HepG2 (cell line): ENCODE data around the gene ZMIZ2. TPM values are rescaled to one million over a fixed set of nuclear protein-coding genes. Genes with fewer than 3 reads are reported as not detected.

Experiments
- ATAC-seq: fragments of 200-7000 bp; cut with Tn5 transposase; 3 replicates; pipeline ENCODE4 v1.9.1; 2020; ENCODE audit warnings: mild to moderate bottlenecking, moderate library complexity
- BruUV-seq: library from RNA; stranded (reverse); fragments of 400-500 nt; replicated peaks from 2 replicates; lab custom pipeline; 2021; lab: Mats Ljungman, UMichigan
- CTCF ChIA-PET: fragments of 300-600 bp; formaldehyde crosslinking; extraction: SDS; loops from one replicate; lab custom pipeline; 2021; ENCODE audit warnings: low total read pairs, inconsistent platforms, low intra/inter-chr PET ratio; lab: Yijun Ruan, JAX
- POLR2A ChIA-PET: fragments of 350-600 bp; sonication (Branson Sonifier 250); formaldehyde crosslinking; loops from one replicate; lab custom pipeline; 2020; ENCODE audit warnings: antibody characterized with exemption, inconsistent platforms; lab: Yijun Ruan, JAX
- DNase-seq: peaks from one replicate; pipeline ENCODE4 v3.0.0-alpha.2; 2015; ENCODE audit warnings: low spot score
- FAIRE-seq: peaks from 3 replicates; lab custom pipeline; 2011; peaks lifted over from hg19 to GRCh38; lab: Jason Lieb, UNC
- H2AFZ ChIP-seq: one replicate; pipeline ENCODE4 v1.6.1; 2011; ENCODE audit warnings: low read length, inconsistent platforms
- H3K27ac ChIP-seq: fragments of 300-600 bp; 3 replicates; pipeline ENCODE4 v1.8.0; 2011; ENCODE audit warnings: mixed run types, mild to moderate bottlenecking, mixed read lengths, low read length, inconsistent platforms; ENCODE audit not compliant: insufficient read depth; ENCODE audit errors: extremely low read length
- H3K27me3 ChIP-seq, 2 experiments: fragments of 200-600 bp in 1 of 2; 2 replicates in 1 of 2; 3 replicates in 1 of 2; pipeline versions ENCODE4 v1.6.0 to v1.8.0; 2011; ENCODE audit warnings: low read length in 2 of 2, mild to moderate bottlenecking in 2 of 2, moderate library complexity in 2 of 2, inconsistent platforms in 1 of 2; ENCODE audit not compliant: insufficient read depth in 2 of 2, control insufficient read depth in 1 of 2
- H3K36me3 ChIP-seq, 2 experiments: fragments of 200-600 bp in 1 of 2; replicated peaks in 1 of 2; 2 replicates in 1 of 2; 3 replicates in 1 of 2; pipeline versions ENCODE4 v1.5.1 to v1.8.0; 2011; ENCODE audit warnings: low read length in 2 of 2, inconsistent platforms in 1 of 2; ENCODE audit not compliant: insufficient read depth in 2 of 2, control insufficient read depth in 1 of 2
- H3K4me1 ChIP-seq: 2 replicates; pipeline ENCODE4 v1.5.1; 2012; ENCODE audit warnings: low read length, inconsistent platforms; ENCODE audit not compliant: insufficient read depth
- H3K4me2 ChIP-seq: 2 replicates; pipeline ENCODE4 v1.6.0; 2011; ENCODE audit warnings: low read depth, low read length, inconsistent platforms
- H3K4me3 ChIP-seq, 3 experiments: fragments of 200-600 bp in 1 of 3; sonication (generic), shearing (Covaris generic) in 1 of 3; replicated peaks in 1 of 3; 2 replicates each; pipeline ENCODE4 v1.5.1; 2011 to 2016; ENCODE audit warnings: low read length in 3 of 3, inconsistent platforms in 2 of 3, low read depth in 2 of 3, mild to moderate bottlenecking in 2 of 3, control low read depth in 1 of 3, mixed read lengths in 1 of 3; ENCODE audit not compliant: insufficient read depth in 1 of 3
- H3K79me2 ChIP-seq: one replicate; pipeline ENCODE4 v1.6.1; 2011; ENCODE audit warnings: low read length, inconsistent platforms; ENCODE audit not compliant: insufficient read depth
- H3K9ac ChIP-seq: 2 replicates; pipeline ENCODE4 v1.6.0; 2011; ENCODE audit warnings: mild to moderate bottlenecking, low read depth, low read length, inconsistent platforms; ENCODE audit not compliant: insufficient read depth
- H3K9me3 ChIP-seq: 2 replicates; pipeline ENCODE4 v1.5.1; 2012; ENCODE audit warnings: mild to moderate bottlenecking, low read length
- H4K20me1 ChIP-seq: 2 replicates; pipeline ENCODE4 v1.6.0; 2011; ENCODE audit warnings: inconsistent platforms, mild to moderate bottlenecking, low read length, moderate library complexity; ENCODE audit not compliant: insufficient read depth
- ATF7 ChIP-seq, 2 experiments: fragments of 450-650 bp in 1 of 2; sonication (generic) in 1 of 2; formaldehyde crosslinking in 1 of 2; IDR thresholded peaks; 2 replicates each; pipeline versions ENCODE4 v1.4.0 to v1.6.1; 2016 to 2020; ENCODE audit warnings: antibody characterized with exemption in 1 of 2, mild to moderate bottlenecking in 1 of 2, missing genetic modification reagents in 1 of 2
- EZH2 ChIP-seq: conservative IDR thresholded peaks from 2 replicates; pipeline ENCODE4 v1.6.1; 2012; ENCODE audit warnings: mild to moderate bottlenecking, low read depth, low read length, moderate library complexity
- HES4 ChIP-seq: sonication (generic); formaldehyde crosslinking; IDR thresholded peaks from 2 replicates; pipeline ENCODE4 v1.9.0; 2021; ENCODE audit warnings: mild to moderate bottlenecking, missing genetic modification reagents, borderline replicate concordance
- HNF4A ChIP-seq: sonication (generic); formaldehyde crosslinking; IDR thresholded peaks from 2 replicates; pipeline ENCODE4 v1.4.0; 2020; ENCODE audit warnings: missing genetic modification reagents
- IKZF1 ChIP-seq: fragments of 450-650 bp; IDR thresholded peaks from 2 replicates; pipeline ENCODE4 v1.7.1; 2016
- MED13 ChIP-seq: sonication (generic); formaldehyde crosslinking; IDR thresholded peaks from 2 replicates; pipeline ENCODE4 v1.5.0; 2020; ENCODE audit warnings: missing genetic modification reagents
- SATB2 ChIP-seq: sonication (generic); formaldehyde crosslinking; IDR thresholded peaks from 2 replicates; pipeline ENCODE4 v1.5.0; 2020; ENCODE audit warnings: missing genetic modification reagents
- TEAD3 ChIP-seq: optimal IDR thresholded peaks from 2 replicates; pipeline ENCODE3; 2016; ENCODE audit warnings: borderline replicate concordance
- YEATS4 ChIP-seq: sonication (generic); formaldehyde crosslinking; IDR thresholded peaks from 2 replicates; pipeline ENCODE4 v1.4.0; 2020; ENCODE audit warnings: missing genetic modification reagents, borderline replicate concordance
- ZBTB38 ChIP-seq: sonication (generic); formaldehyde crosslinking; IDR thresholded peaks from 2 replicates; pipeline ENCODE4 v1.5.1; 2020; ENCODE audit warnings: mild to moderate bottlenecking, missing genetic modification reagents
- ZNF251 ChIP-seq: sonication (generic); formaldehyde crosslinking; IDR thresholded peaks from 2 replicates; pipeline ENCODE4 v1.9.0; 2021; ENCODE audit warnings: mild to moderate bottlenecking, missing genetic modification reagents
- ZNF496 ChIP-seq: sonication (generic); formaldehyde crosslinking; IDR thresholded peaks from 2 replicates; pipeline ENCODE4 v1.8.1; 2023; ENCODE audit warnings: mild to moderate bottlenecking, moderate library complexity, missing genetic modification reagents; ENCODE audit not compliant: insufficient replicate concordance
- ZNF83 ChIP-seq: sonication (generic); formaldehyde crosslinking; IDR thresholded peaks from 2 replicates; pipeline ENCODE4 v1.4.0; 2020; ENCODE audit warnings: missing genetic modification reagents, mild to moderate bottlenecking, borderline replicate concordance
- WGBS: methylation state at CpG from one replicate; pipeline ENCODE4 v1.1.6; 2017; ENCODE audit warnings: low lambda C conversion rate; 5-methylcytosine and 5-hydroxymethylcytosine counted together
- in situ Hi-C: cut with HindIII; loops from 2 replicates; pipeline ENCODE4 v1.10.0; 2017; ENCODE audit warnings: low pct_unique_long_range_greater_than_20kb; ENCODE audit not compliant: extremely low pct_ligation_motif_present
- intact Hi-C: fragments of 100-400 bp; cut with micrococcal nuclease; formaldehyde crosslinking; loops from one replicate; pipeline ENCODE4 v1.10.0; 2022; ENCODE audit not compliant: unreplicated experiment
- polyA plus RNA-seq, 8 experiments: library from polyadenylated mRNA; depleted of rRNA in 3 of 8; stranded (reverse) in 7 of 8; unstranded in 1 of 8; fragments of >200 nt; fragmentation: Illumina TruSeq in 4 of 8; extraction: Trizol in 4 of 8; gene quantifications; 2 replicates each; pipeline versions ENCODE4 v1.2.1 to v1.2.3, GENCODE V29; 2011 to 2016; ENCODE audit warnings: low read depth in 4 of 8, missing spikeins in 1 of 8, mixed read lengths in 1 of 8; ENCODE audit not compliant: insufficient read depth in 1 of 8
- total RNA-seq, 5 experiments: library from RNA; depleted of rRNA; stranded (reverse); fragments of >200 nt; fragmentation: Illumina TruSeq; extraction: Trizol; gene quantifications; 2 replicates each; pipeline ENCODE4 v1.2.3, GENCODE V29; 2016; ENCODE audit warnings: low read depth in 1 of 5

ZMIZ2 gene
- total and polyA plus RNA-seq, 2 of the 13 experiments (the other 11 are each of a cell fraction or from before 2014, with no cell fraction given): 4.9 to 7.9 TPM

GRCh38 chr7:44750921-44751571 lies 2.4 kb downstream of the ZMIZ2 start (continued):
- TF ChIP-seq MED13: no peak
- TF ChIP-seq ZBTB38 (CRISPR knock-in tag): no peak
- no peak for TF ChIP-seq ZNF251
- TF ChIP-seq ZNF83 (CRISPR knock-in tag): no peak
- no peak for TF ChIP-seq EZH2
- no peak for TF ChIP-seq YEATS4 (CRISPR knock-in tag)
- TF ChIP-seq HES4: no peak
- no peak for TF ChIP-seq SATB2 (CRISPR knock-in tag)
- peak; percentile 44 for TF ChIP-seq HNF4A (CRISPR knock-in tag)
- TF ChIP-seq ZNF496 (CRISPR knock-in tag): no peak

GRCh38 chr7:44752822-44753221 lies 4.2 kb downstream of the ZMIZ2 start:
- BruUV-seq: no TSS peak
- no peak for ATAC-seq
- ChIA-PET CTCF (no interaction called here), POLR2A (no interaction called here)
- H3K27ac ChIP-seq: no peak overlapping the region
- no peaks in the 10 kb centered on the region for H3K9me3 ChIP-seq
- WGBS: 94% methylated on average over 2 of the region's 2 CpGs
- H3K4me1 ChIP-seq: peaks cover 26% of the 10 kb centered on the region
- no peak for DNase-seq
- H3K27me3 ChIP-seq: no peaks in the 10 kb centered on the region; a peak in 1 of 5 replicates
- in situ Hi-C loops (loop anchor here (25.0 kb wide), 1 partner anchor 166 kb away; the partner anchor contains the start of gene TMED4), intact Hi-C loops (no loop called here)
- no peak overlapping the region for H3K4me3 ChIP-seq
- peaks cover 23% of the 10 kb centered on the region for H3K79me2 ChIP-seq
- no peak for FAIRE-seq
- H3K36me3 ChIP-seq: peaks cover 8 to 9% of the 10 kb centered on the region in 2 experiments; a peak in 3 of 5 replicates
- no peak overlapping the region for H3K4me2 ChIP-seq
- H4K20me1 ChIP-seq: peaks cover 7% of the 10 kb centered on the region
- H3K9ac ChIP-seq: no peak overlapping the region
- no peak overlapping the region for H2AFZ ChIP-seq
- no peak for TF ChIP-seq TEAD3 (CRISPR knock-in tag)
- peak; percentile 56 for TF ChIP-seq ATF7 (IDR thresholded peaks at IDR 0.05)
- no peak for TF ChIP-seq ATF7 (CRISPR knock-in tag; IDR thresholded peaks at IDR 0.05)
- no peak for TF ChIP-seq IKZF1
